Superior temporal gyrus (tissue), 1 donor: ENCODE data around the gene RGS9.
A peak's percentile ranks its signal among the peaks of the same experiment; 100 is the strongest.
"Not testable (repeated sequence)": the region's sequence is repeated elsewhere in the genome, so short reads cannot be mapped to it uniquely, and the experiment has no call there.

ENCODE experiments used
- DNase-seq: peaks from one replicate; pipeline ENCODE4 v3.0.0-alpha.2; 2016; ENCODE audit errors: extremely low spot score

Gene RGS9

GRCh38 chr17:65137021-65137939 lies at the start of gene RGS9:
Gene RGS9, plus strand, starts transcription at chr17:65137370. Its CDS starts 171 bp downstream, at chr17:65137541.
- DNase-seq, result peak; percentile 87

- DNase-seq, result no peak
Observed at GRCh38 chr17:65088621-65089360, 48.4 kb upstream of the RGS9 start.

GRCh38 chr17:65092262-65092661 lies 44.9 kb upstream of the RGS9 start:
- no peak for DNase-seq

- not testable (repeated sequence) for DNase-seq
Observed at GRCh38 chr17:65092721-65093356, 44.3 kb upstream of the RGS9 start.

- DNase-seq, result no peak
Observed at GRCh38 chr17:65093930-65094329, 43.2 kb upstream of the RGS9 start.

GRCh38 chr17:65095465-65095864 lies 41.7 kb upstream of the RGS9 start:
- DNase-seq, result no peak

- DNase-seq, result not testable (repeated sequence)
Observed at GRCh38 chr17:65096382-65096781, 40.8 kb upstream of the RGS9 start.

- no peak for DNase-seq
Observed at GRCh38 chr17:65097110-65097509, 40.1 kb upstream of the RGS9 start.

GRCh38 chr17:65099475-65099874 lies 37.7 kb upstream of the RGS9 start:
- DNase-seq, result no peak

- DNase-seq, result no peak
Observed at GRCh38 chr17:65099941-65100315, 37.2 kb upstream of the RGS9 start.

- peak; percentile 89 for DNase-seq
Observed at GRCh38 chr17:65100316-65101140, 36.6 kb upstream of the RGS9 start.

GRCh38 chr17:65101371-65101770 lies 35.8 kb upstream of the RGS9 start:
- no peak for DNase-seq

GRCh38 chr17:65102235-65102634 lies 34.9 kb upstream of the RGS9 start:
- no peak for DNase-seq

GRCh38 chr17:65102788-65103187 lies 34.4 kb upstream of the RGS9 start:
- DNase-seq, result no peak

- DNase-seq, result no peak
Observed at GRCh38 chr17:65103431-65103830, 33.7 kb upstream of the RGS9 start.

- no peak for DNase-seq
Observed at GRCh38 chr17:65103896-65104295, 33.3 kb upstream of the RGS9 start.

- no peak for DNase-seq
Observed at GRCh38 chr17:65104541-65104940, 32.6 kb upstream of the RGS9 start.

GRCh38 chr17:65104973-65105372 lies 32.2 kb upstream of the RGS9 start:
- no peak for DNase-seq

GRCh38 chr17:65108152-65108551 lies 29.0 kb upstream of the RGS9 start:
- DNase-seq, result no peak

- DNase-seq, result no peak
Observed at GRCh38 chr17:65109543-65109942, 27.6 kb upstream of the RGS9 start.

GRCh38 chr17:65109990-65110680 lies 27.0 kb upstream of the RGS9 start:
- DNase-seq, result no peak
